GM06990 (cell line): Measurements from ENCODE around the gene SH2D4B.

Experiments
- DNase-seq: peaks from one replicate; pipeline ENCODE4 v3.0.0-alpha.2; 2011; ENCODE audit not compliant: insufficient read length; ENCODE audit errors: extremely low read depth
- H3K27me3 ChIP-seq: replicated peaks from 2 replicates; pipeline ENCODE4 v1.6.0; 2011; ENCODE audit warnings: low read length; ENCODE audit not compliant: control insufficient read depth, insufficient read depth
- H3K36me3 ChIP-seq: 2 replicates; pipeline ENCODE4 v1.5.1; 2011; ENCODE audit warnings: low read length; ENCODE audit not compliant: control insufficient read depth, insufficient read depth
- H3K4me3 ChIP-seq: replicated peaks from 2 replicates; pipeline ENCODE4 v1.5.1; 2011; ENCODE audit warnings: low read depth, mild to moderate bottlenecking, control low read depth, low read length
- TF ChIP-seq, protein P1 (sequence below): IDR thresholded peaks from 2 replicates; pipeline ENCODE4 v1.5.1; 2011; ENCODE audit warnings: low read length, control low read depth, mild to moderate bottlenecking, inconsistent platforms; ENCODE audit not compliant: insufficient read depth, poor library complexity, severe bottlenecking

Gene SH2D4B

DNA sequence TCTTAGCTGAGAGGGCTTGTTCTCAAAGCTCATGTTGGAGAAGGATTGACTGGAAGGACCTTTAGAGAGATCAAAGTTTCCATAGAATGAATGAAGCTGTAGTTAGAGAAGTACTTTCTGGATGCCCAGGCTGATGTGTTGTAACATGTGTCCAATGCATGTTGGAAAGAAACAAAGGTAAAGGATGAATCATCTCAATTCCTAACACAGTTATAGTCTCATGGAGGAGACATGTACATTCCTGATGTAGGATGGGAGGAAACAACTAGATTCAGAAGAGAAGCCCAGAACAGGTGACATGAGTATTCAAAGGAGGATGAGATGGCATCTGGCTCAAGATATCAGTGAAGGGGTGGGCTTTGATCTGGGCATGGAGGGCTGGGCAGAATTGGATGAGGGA is 152.7 kb downstream of the SH2D4B start:
- no peak for DNase-seq
- H3K36me3 ChIP-seq = no peaks in the 10 kb centered on the region
- no peaks in the 10 kb centered on the region; the same call in 1 of the 2 replicates for H3K27me3 ChIP-seq
- no peak overlapping the region for H3K4me3 ChIP-seq
- TF ChIP-seq, protein P1, sequence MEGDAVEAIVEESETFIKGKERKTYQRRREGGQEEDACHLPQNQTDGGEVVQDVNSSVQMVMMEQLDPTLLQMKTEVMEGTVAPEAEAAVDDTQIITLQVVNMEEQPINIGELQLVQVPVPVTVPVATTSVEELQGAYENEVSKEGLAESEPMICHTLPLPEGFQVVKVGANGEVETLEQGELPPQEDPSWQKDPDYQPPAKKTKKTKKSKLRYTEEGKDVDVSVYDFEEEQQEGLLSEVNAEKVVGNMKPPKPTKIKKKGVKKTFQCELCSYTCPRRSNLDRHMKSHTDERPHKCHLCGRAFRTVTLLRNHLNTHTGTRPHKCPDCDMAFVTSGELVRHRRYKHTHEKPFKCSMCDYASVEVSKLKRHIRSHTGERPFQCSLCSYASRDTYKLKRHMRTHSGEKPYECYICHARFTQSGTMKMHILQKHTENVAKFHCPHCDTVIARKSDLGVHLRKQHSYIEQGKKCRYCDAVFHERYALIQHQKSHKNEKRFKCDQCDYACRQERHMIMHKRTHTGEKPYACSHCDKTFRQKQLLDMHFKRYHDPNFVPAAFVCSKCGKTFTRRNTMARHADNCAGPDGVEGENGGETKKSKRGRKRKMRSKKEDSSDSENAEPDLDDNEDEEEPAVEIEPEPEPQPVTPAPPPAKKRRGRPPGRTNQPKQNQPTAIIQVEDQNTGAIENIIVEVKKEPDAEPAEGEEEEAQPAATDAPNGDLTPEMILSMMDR = no peak

DNA sequence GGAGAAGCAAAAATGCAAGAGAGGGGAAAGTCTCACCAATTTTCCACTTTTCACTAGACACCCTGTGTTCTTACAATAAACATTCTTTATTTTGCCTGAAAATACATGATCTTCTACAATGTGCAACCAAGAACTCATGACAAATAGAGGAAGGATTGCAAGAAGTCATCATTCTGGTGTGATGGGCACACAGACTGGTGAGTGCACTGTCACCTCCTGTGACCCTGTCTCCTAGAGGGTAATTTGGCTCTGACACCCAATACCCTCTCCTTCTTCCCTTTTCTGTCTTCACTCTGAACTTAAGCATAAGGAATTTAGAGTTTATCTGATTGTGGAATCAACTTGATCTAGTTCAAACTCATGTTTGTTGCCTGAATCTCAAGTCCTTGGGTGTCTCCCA is 153.7 kb downstream of the SH2D4B start:
- Histone ChIP-seq H3K4me3 (no peak overlapping the region), H3K27me3 (no peaks in the 10 kb centered on the region; the same call in 1 of the 2 replicates), H3K36me3 (no peaks in the 10 kb centered on the region)
- DNase-seq = no peak
- TF ChIP-seq, protein P1 = no peak

DNA sequence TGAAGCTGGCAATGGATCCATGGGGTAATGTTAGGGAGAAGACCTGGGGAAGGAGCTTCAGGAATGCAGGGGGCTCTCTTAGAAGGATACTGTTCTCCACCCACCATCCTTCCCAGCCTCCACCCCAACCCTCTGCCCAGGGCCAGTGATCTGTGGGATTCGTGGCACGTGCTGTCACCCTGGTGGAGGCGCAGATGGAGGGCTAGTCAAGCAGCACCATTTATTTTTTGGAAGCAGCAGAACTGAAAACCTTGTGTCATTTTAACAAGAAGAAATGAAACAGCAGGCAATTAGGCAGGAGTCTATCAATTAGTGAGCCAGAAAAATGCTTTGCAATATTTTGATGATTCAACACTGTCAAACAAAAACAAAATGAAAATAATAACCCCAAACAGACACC is 155.9 kb downstream of the SH2D4B start:
- DNase-seq = no peak
- Histone ChIP-seq H3K36me3 (no peaks in the 10 kb centered on the region), H3K4me3 (no peak overlapping the region), H3K27me3 (no peaks in the 10 kb centered on the region; the same call in 1 of the 2 replicates)
- TF ChIP-seq, protein P1 = no peak

DNA sequence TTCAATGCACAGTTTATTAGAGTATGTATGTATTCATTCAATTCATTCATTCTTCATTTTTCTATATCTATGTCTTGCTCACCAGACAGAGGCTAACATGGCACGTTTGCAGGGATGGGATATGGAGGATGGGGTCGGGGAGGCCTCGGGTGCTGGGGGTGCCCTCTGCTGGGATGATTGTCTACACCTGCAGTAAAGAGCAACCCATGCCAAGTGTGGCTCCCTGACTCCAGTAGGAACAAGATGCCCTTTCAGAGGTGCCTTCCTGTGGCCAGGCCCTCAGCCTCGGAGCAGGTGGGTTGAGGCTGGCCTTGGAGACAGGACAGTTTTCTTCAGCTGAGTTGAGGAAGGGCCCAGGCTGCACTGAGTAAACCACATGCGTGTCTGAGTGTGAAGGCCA is 157.2 kb downstream of the SH2D4B start:
- TF ChIP-seq, protein P1 = peak; percentile 14

More for the DNA sequence above, 157.2 kb downstream of the SH2D4B start:
- Histone ChIP-seq H3K27me3 (no peaks in the 10 kb centered on the region; the same call in 1 of the 2 replicates), H3K36me3 (no peaks in the 10 kb centered on the region), H3K4me3 (no peak overlapping the region)
- DNase-seq = no peak
